Adrenal gland (tissue), 12 donors: ENCODE results near the gene CDK15. TPM values are rescaled to one million over a fixed set of nuclear protein-coding genes. Genes with fewer than 3 reads are reported as not detected.

Source experiments
- DNase-seq, 7 donors: peaks; one replicate each; pipeline ENCODE4 v3.0.0-alpha.2; 2019 to 2020
- H3K27ac ChIP-seq, 5 donors: fragments of 200-600 bp; sonication (generic) in 4 of 5; 1 replicate in 3 of 5; 2 replicates in 2 of 5; pipeline versions ENCODE4 v1.5.1 to v1.8.0; 2016 to 2020; ENCODE audit warnings: mild to moderate bottlenecking in 1 of 5
- H3K27me3 ChIP-seq: fragments of 200-600 bp; 2 replicates; pipeline ENCODE4 v1.8.0; 2021
- H3K36me3 ChIP-seq, 2 donors: fragments of 200-600 bp; replicated peaks in 1 of 2; 1 replicate in 1 of 2; 2 replicates in 1 of 2; pipeline versions ENCODE4 v1.5.1 to v1.8.0; 2018 to 2022
- H3K4me1 ChIP-seq, 2 donors: fragments of 200-600 bp; replicated peaks in 1 of 2; 1 replicate in 1 of 2; 2 replicates in 1 of 2; pipeline versions ENCODE4 v1.5.1 to v1.8.0; 2018 to 2021
- H3K4me3 ChIP-seq, 4 donors: fragments of 200-600 bp; sonication (generic) in 3 of 4; one replicate each; pipeline ENCODE4 v1.5.1; 2016 to 2018
- H3K9me3 ChIP-seq, 3 donors: fragments of 200-600 bp; sonication (generic) in 1 of 3; replicated peaks in 1 of 3; 1 replicate in 2 of 3; 2 replicates in 1 of 3; pipeline versions ENCODE4 v1.5.1 to v1.8.0; 2016 to 2021
- POLR2A ChIP-seq, 2 donors: fragments of 450-650 bp; IDR thresholded peaks; one replicate each; pipeline ENCODE4 v1.6.1; 2017; ENCODE audit warnings: antibody characterized with exemption in 2 of 2, mild to moderate bottlenecking in 2 of 2, moderate library complexity in 1 of 2
- WGBS, 4 donors: extraction: QIAGEN DNeasy Blood & Tissue Kit in 2 of 4; methylation state at CpG; one replicate each; pipeline versions ENCODE4 v1.1.5 to v1.1.7; 2013 to 2017; 5-methylcytosine and 5-hydroxymethylcytosine counted together
- intact Hi-C, 2 donors: fragments of 100-400 bp; cut with DNase I; formaldehyde crosslinking; loops; one replicate each; pipeline versions ENCODE4 v1.14.1 to v1.15.0; 2022 to 2023
- polyA plus RNA-seq, 3 donors: library from polyadenylated mRNA; stranded (reverse); fragments of 200-250 nt in 2 of 3; fragments of 350-450 nt in 1 of 3; fragmentation: Illumina TruSeq in 1 of 3; extraction: RNeasy Lipid Tissue Mini Kit (QIAGEN cat#74804) in 1 of 3; gene quantifications; one replicate each; pipeline ENCODE4 v1.2.3, GENCODE V29; 2013 to 2014
- total RNA-seq, 9 donors: library from RNA; depleted of rRNA in 4 of 9; stranded (reverse); fragments of >200 nt in 4 of 9; fragments of 120-200 nt in 1 of 9; fragmentation: NEBNext Ultra II Directional in 1 of 9; extraction: Animal tissue kit (Norgen Biotek cat#: 25700) in 1 of 9; gene quantifications; one replicate each; pipeline versions ENCODE4 v1.1.0 to v1.2.4, GENCODE V29; 2013 to 2023
- TF ChIP-seq, protein P1 (sequence below), 6 experiments: fragments of 450-650 bp in 4 of 6; fragments of 200-600 bp in 2 of 6; sonication (generic) in 1 of 6; IDR thresholded peaks; 1 replicate in 5 of 6; 2 replicates in 1 of 6; pipeline versions ENCODE4 v1.5.1 to v1.8.0; 2016 to 2021; ENCODE audit warnings: antibody characterized with exemption in 6 of 6, mild to moderate bottlenecking in 2 of 6, moderate library complexity in 1 of 6
- donor health status: healthy with polysubstance abuse.
- donor health status: Bipolar disorder and iron deficiency.
- donor health status: DM: yes; HTN: yes; CAD: no.
- donor health status: DM: no; HTN: no; CAD: no.
- donor health status: DM: no; HTN: no; CAD: no.
- donor health status: DM: yes; HTN: yes; CAD: no.

CDK15 gene
- total and polyA plus RNA-seq, 12 donors, result 0.06 to 1.2 (median 0.14) TPM; not detected in 1

GRCh38 chr2:201929281-201930026 lies 123.1 kb downstream of the CDK15 start:
- no peaks in the 10 kb centered on the region for H3K9me3 ChIP-seq
- TF ChIP-seq, protein P1, sequence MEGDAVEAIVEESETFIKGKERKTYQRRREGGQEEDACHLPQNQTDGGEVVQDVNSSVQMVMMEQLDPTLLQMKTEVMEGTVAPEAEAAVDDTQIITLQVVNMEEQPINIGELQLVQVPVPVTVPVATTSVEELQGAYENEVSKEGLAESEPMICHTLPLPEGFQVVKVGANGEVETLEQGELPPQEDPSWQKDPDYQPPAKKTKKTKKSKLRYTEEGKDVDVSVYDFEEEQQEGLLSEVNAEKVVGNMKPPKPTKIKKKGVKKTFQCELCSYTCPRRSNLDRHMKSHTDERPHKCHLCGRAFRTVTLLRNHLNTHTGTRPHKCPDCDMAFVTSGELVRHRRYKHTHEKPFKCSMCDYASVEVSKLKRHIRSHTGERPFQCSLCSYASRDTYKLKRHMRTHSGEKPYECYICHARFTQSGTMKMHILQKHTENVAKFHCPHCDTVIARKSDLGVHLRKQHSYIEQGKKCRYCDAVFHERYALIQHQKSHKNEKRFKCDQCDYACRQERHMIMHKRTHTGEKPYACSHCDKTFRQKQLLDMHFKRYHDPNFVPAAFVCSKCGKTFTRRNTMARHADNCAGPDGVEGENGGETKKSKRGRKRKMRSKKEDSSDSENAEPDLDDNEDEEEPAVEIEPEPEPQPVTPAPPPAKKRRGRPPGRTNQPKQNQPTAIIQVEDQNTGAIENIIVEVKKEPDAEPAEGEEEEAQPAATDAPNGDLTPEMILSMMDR (IDR thresholded peaks at IDR 0.05), result no peak
- intact Hi-C loops, result no loop called here
- DNase-seq, result no peak
- H3K4me1 ChIP-seq, result no peaks in the 10 kb centered on the region
- no peak overlapping the region for H3K27ac ChIP-seq
- no peaks in the 10 kb centered on the region for H3K27me3 ChIP-seq
- no peak overlapping the region for H3K4me3 ChIP-seq
- WGBS, 4 donors, result 90 to 100% (median 94%) methylated on average over 3 of the region's 3 CpGs
- H3K36me3 ChIP-seq, result no peaks in the 10 kb centered on the region

GRCh38 chr2:201930043-201930442 lies 123.7 kb downstream of the CDK15 start:
- Histone ChIP-seq H3K4me3 (no peak overlapping the region), H3K27me3 (no peaks in the 10 kb centered on the region), H3K9me3 (no peaks in the 10 kb centered on the region), H3K4me1 (no peaks in the 10 kb centered on the region), H3K27ac (no peak overlapping the region), H3K36me3 (no peaks in the 10 kb centered on the region)
- intact Hi-C loops, result no loop called here
- 88 to 94% (median 92%) methylated on average over 4 of the region's 4 CpGs for WGBS, 4 donors
- no peak for DNase-seq
- TF ChIP-seq POLR2A (IDR thresholded peaks at IDR 0.05), result no peak
- TF ChIP-seq, protein P1 (IDR thresholded peaks at IDR 0.05), result no peak

DNA sequence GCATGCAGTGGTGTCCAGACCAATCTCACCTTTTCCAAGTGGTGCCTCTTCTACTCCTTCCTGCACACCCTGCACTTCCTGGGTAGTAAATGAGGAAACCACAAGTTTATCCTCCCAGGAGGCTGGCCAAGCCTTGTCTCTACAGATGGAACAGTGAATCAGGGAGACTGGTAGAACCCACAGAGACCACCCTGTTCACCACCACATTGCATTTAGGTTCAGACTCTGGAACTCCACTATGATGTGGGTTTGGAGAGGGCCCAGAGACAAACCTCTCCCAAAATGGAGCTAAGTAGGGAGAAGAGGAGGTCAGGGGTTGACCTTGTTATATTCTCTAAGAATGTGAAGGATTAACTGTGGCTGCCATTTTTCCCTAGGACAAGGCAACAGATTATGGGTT lies 124.5 kb downstream of the CDK15 start:
- H3K4me1 ChIP-seq, result no peaks in the 10 kb centered on the region
- intact Hi-C loops, result no loop called here
- no peak overlapping the region for H3K27ac ChIP-seq
- H3K27me3 ChIP-seq, result no peaks in the 10 kb centered on the region
- TF ChIP-seq, protein P1 (IDR thresholded peaks at IDR 0.05), result no peak
- no peak for TF ChIP-seq POLR2A (IDR thresholded peaks at IDR 0.05)
- H3K9me3 ChIP-seq, result no peaks in the 10 kb centered on the region
- H3K4me3 ChIP-seq, result no peak overlapping the region
- DNase-seq, result no peak
- H3K36me3 ChIP-seq, result no peaks in the 10 kb centered on the region

DNA sequence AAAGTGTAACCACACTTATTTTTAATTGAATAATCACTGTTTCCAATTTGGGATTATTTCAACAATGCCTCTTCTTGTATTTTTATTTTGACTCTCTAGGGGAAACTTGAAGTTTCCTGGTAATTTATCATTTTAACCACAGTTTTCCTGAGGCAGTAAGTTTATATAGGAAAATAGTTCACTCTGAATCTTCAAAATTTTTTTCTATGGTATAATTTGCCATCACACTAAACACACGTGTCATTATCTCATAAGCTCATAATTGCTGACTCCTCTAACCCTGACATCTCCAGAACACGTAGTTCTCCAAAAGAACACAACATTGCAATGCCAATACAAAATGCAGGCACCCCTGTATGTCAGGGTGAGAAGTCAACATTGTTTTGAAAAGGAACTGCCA lies 125.1 kb downstream of the CDK15 start:
- H3K9me3 ChIP-seq, result no peaks in the 10 kb centered on the region
- WGBS, 4 donors, result 43 to 56% (median 50%) methylated on average over 2 of the region's 2 CpGs
- no peak overlapping the region for H3K27ac ChIP-seq
- no peak overlapping the region for H3K4me3 ChIP-seq
- no peak for DNase-seq
- TF ChIP-seq, protein P1 (IDR thresholded peaks at IDR 0.05), result no peak
- no peak for TF ChIP-seq POLR2A (IDR thresholded peaks at IDR 0.05)
- H3K36me3 ChIP-seq, result no peaks in the 10 kb centered on the region
- no peaks in the 10 kb centered on the region for H3K4me1 ChIP-seq
- no peaks in the 10 kb centered on the region for H3K27me3 ChIP-seq
- intact Hi-C loops, result no loop called here
